GM21526 (cell line): ENCODE data around the gene CYP2D6.
"Not testable (repeated sequence)": the region's sequence is repeated elsewhere in the genome, so short reads cannot be mapped to it uniquely, and the experiment has no call there.

Source experiments
- ATAC-seq: cut with Tn5 transposase; IDR thresholded peaks from one replicate; pipeline ENCODE4 v1.9.1; 2021; ENCODE audit warnings: moderate library complexity; ENCODE audit not compliant: unreplicated experiment, low FRiP score

CYP2D6 gene

DNA sequence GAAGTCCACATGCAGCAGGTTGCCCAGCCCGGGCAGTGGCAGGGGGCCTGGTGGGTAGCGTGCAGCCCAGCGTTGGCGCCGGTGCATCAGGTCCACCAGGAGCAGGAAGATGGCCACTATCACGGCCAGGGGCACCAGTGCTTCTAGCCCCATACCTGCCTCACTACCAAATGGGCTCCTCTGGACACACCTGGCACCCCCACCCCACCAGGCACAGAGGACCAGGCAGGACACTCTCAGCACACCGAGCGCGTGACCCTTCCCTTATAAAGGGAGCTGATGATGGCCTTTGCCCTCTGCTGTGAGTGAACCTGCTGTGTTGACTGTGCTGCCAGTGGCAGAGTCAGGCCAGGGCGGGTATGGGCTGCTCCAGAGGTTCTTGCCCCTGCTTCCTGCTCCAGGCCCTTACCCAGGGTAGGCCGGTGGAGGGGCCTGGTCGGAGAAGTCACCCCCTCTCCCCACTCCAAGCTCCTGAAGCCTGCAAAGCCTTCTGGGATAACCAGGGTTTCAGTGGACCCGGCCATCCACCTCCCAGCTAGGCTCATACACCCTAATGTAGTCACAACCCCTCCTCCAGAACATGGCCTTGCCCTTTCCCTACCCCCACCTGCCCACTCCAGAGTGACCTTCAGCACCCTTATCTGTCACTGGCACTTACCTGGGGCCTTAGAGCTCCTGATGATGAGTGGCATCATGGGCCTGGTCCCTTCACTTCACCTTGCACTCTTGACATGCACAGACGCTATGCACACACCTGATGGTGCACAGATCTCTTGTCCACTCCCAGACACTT lies at the start of gene CYP2D6:
Gene CYP2D6 (minus strand): TSS at position 172 of the 793 bp plus-strand sequence. CDS start 19 bp downstream, at position 153.
- not testable (repeated sequence) for ATAC-seq

DNA sequence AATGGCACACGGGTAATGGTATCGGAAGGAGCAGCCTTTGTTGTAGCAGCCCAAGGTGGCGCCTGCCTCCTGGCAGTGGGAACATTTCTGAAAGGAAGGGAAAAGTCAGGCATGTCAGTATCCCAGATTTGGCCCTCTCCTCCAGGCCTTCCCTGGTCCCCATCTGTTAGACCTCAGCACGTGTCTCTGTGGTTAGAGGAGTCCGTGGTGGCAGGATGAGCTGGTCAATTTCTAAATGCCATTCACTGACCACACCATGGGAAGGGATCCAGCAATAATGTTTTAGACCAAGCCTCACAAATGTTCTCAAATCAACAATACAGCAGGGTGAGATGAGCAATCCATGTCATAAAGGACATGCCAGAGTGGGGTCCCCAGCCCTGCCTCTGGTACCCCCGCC lies 49.0 kb upstream of the CYP2D6 start:
- ATAC-seq, result no peak

GRCh38 chr22:42178910-42179519 lies 48.4 kb upstream of the CYP2D6 start:
- ATAC-seq, result no peak

- no peak for ATAC-seq
These were observed 47.3 kb upstream of the CYP2D6 start for GRCh38 chr22:42177891-42178336.

DNA sequence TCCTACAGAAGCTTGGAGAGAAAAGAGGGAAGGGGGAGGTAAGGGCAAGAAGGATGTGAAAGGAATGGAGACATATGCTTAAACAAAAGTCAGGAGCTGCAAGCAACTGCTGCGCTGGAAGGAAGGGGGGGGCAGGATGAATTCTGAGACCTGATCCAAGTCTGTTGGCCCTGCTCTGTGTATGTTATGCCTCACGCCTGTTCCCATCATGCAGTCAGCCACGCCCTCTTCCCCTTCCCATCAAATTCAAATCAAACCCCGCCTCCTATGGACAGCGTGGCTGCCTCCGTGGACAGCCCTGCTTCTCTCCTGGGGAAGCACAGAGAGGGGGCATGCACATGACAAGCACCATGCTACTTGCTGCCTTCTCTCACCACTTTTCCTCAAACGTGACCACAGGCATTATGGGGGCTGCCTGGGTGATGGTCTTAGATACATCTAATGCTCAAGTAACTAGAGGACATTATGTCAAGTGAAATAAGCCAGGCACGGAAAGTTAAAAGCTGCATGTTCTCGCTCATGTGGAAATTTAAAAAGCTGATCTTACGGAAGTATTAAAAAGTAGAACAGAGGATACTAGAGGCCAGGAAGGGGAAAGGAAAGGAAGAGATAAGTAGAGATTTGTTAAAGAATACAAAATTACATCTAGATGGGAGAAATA lies 45.8 kb upstream of the CYP2D6 start:
- no peak for ATAC-seq

- ATAC-seq, result no peak
These were observed 43.5 kb upstream of the CYP2D6 start for GRCh38 chr22:42174062-42174461.

- no peak for ATAC-seq
These were observed 42.7 kb upstream of the CYP2D6 start for GRCh38 chr22:42173183-42173926.

- no peak for ATAC-seq
These were observed 42.2 kb upstream of the CYP2D6 start for GRCh38 chr22:42172773-42173172.

DNA sequence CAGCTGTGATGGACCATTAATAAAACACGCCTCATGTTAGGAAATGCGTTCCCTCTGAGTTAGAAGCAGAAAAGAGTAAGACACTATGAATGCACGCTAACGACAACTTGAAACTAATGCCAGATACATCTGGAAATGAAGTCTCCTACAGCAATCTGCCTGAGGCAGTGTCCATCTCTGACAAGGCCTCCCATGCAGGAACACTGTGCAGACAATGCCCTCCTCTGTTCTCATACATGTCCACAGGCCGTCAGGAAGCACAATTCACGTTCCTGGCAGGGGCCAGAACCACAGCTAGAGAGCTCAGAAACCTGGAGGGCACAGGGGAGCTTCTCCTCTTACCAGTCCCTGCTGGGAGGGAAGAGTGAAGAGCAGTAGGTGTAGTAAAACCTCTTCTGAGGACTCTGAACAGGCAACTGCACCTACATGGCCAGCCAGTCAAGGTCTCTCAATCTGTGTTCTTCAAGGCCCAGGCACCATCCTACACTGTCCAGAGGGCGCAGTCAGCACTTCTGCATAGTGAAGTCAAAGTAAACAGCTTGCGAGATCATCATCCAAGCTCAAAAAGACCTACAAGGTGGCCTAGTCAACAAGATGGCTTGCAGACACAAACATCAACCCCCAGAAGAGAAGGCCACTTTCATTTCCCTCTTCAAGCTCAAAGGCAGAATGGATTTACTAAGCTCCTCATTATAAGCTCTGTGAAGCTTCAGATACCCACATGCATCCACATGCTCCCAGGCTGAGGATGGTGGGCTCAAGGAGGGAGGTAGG lies 41.5 kb upstream of the CYP2D6 start:
- ATAC-seq, result no peak

DNA sequence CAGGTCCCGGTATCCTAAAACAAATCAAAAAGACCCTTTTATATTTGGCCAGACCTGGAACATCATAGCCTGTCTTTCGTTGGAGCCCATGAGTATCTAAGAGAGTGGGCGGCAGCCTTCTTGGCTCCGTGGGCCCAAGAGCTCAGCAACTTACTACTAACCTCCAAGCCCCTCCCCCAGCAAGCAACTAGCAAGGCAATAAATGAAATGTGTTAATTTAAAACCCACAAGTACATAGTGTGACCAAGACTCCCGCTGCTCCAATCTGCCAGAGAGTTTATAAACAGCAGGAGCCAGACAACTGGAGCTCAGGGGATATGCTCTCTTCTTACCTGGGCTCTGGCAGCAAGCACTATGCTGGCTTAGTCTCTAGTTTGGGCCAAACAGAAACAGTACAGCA lies 40.8 kb upstream of the CYP2D6 start:
- ATAC-seq, result no peak

- ATAC-seq, result no peak
These were observed 40.3 kb upstream of the CYP2D6 start for GRCh38 chr22:42170946-42171345.

- no peak for ATAC-seq
These were observed 38.5 kb upstream of the CYP2D6 start for GRCh38 chr22:42169055-42169469.

GRCh38 chr22:42168476-42168875 lies 37.9 kb upstream of the CYP2D6 start:
- no peak for ATAC-seq

- no peak for ATAC-seq
These were observed 36.5 kb upstream of the CYP2D6 start for GRCh38 chr22:42167066-42167465.

DNA sequence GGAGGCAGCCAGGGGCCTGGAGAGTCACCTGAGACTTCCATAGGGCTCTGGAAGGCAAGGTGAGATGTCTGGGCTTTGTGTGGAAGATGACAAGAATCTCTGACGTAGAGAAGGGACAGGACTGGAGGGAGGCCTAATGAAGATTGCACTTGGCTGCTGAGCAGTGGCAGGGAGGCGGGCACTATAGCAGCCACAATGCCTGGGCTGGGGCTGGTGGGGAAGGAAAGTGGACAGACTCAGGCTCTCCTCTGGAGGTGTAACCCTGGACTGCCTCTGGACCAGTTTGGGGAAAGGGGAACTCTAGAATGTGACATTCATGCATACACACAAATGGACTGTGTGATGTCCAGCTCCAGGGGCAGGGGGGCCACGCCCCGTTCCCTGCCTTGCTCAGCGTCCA lies 34.3 kb upstream of the CYP2D6 start:
- ATAC-seq, result no peak

DNA sequence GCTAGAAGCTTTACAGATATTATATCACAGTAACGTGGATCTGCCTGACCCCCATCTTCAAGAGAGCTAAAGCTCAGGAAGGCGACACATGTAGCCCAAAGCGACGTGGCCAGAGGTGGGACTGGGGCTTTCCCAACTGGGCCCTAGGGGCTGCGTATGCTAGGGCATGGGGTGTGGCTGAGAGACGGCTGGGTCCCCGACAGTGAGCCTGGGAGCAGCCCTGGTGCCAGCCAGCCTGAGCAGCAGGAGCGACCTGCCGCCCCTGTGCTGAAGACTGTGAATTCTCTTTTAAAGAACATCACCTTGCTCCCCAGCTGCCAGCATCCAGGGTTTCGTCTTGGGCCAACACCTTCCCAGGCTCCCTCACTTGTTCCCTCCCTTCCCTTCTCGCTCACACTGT lies 32.9 kb upstream of the CYP2D6 start:
- no peak for ATAC-seq

DNA sequence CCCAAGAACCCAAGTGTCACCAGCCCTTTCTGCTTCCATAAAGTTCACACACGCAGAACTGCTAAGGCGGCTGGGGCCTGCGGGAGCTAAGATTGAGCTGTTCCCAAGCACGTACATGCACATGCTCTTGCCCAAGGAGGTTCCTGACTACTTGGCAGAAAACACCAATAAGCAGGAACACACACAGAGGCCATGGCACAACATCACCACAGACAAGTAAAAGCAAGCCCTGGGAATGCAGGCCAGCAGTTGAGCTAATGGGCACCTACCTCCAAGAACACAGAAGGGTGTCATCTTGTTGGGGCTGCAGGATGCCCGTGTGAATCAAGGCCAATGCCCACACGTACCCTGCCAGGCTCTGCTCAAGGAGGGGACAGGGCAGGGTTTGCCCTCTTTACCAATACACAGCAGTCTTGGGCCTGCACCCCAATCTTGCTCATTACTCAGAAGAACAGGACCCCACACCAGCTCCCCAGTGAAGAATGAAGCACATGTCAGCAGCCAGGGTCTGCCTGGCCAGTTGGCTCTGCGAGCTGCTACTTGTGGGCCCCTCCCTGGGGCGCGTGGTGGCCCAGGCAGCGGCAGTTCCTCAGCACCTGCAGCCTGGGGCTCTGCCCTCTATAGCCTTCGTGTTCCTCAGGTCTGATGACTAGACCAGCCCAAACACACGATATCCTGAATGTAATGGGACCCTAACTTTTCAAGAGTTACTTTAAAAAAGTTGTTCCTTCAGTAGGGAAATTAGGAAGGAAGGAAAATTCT lies 32.3 kb upstream of the CYP2D6 start:
- no peak for ATAC-seq

GRCh38 chr22:42160830-42161696 lies 30.5 kb upstream of the CYP2D6 start:
- no peak for ATAC-seq
